Right atrium auricular region (tissue), 2 donors: ENCODE measurements around the gene PTPRK. TPM values are rescaled to one million over a fixed set of nuclear protein-coding genes. Genes with fewer than 3 reads are reported as not detected.
A peak's percentile ranks its signal among the peaks of the same experiment; 100 is the strongest.

ENCODE experiments used
- DNase-seq: peaks from one replicate; pipeline ENCODE4 v3.0.0-alpha.2; 2019; ENCODE audit warnings: low spot score
- H3K27ac ChIP-seq, 2 donors: fragments of 200-600 bp; sonication (generic); 1 replicate in 1 of 2; 2 replicates in 1 of 2; pipeline ENCODE4 v1.5.1; 2016 to 2019
- H3K27me3 ChIP-seq, 2 donors: fragments of 200-600 bp; sonication (generic); one replicate each; pipeline versions ENCODE4 v1.5.1 to v1.6.0; 2017 to 2019
- H3K36me3 ChIP-seq: fragments of 200-600 bp; sonication (generic); one replicate; pipeline ENCODE4 v1.5.1; 2016
- H3K4me1 ChIP-seq, 2 donors: fragments of 200-600 bp; sonication (generic); one replicate each; pipeline versions ENCODE4 v1.5.1 to v1.6.0; 2017 to 2019
- H3K4me3 ChIP-seq, 2 donors: fragments of 200-600 bp; sonication (generic); 1 replicate in 1 of 2; 2 replicates in 1 of 2; pipeline ENCODE4 v1.5.1; 2017 to 2019; ENCODE audit warnings: mild to moderate bottlenecking in 1 of 2, moderate library complexity in 1 of 2
- H3K9me3 ChIP-seq, 2 donors: fragments of 200-600 bp; sonication (generic); one replicate each; pipeline ENCODE4 v1.5.1; 2019
- total RNA-seq, 2 donors: library from RNA; depleted of rRNA; stranded (reverse); fragments of >200 nt; gene quantifications; one replicate each; pipeline ENCODE4 v1.1.0, GENCODE V29; 2016
- TF ChIP-seq, protein P1 (sequence below), 2 donors: fragments of 200-600 bp; sonication (generic); IDR thresholded peaks; one replicate each; pipeline ENCODE4 v1.5.1; 2019; ENCODE audit warnings: antibody characterized with exemption in 2 of 2

PTPRK gene
- total RNA-seq, 2 donors from 2014 or later = 24.5 to 36.4 TPM

DNA sequence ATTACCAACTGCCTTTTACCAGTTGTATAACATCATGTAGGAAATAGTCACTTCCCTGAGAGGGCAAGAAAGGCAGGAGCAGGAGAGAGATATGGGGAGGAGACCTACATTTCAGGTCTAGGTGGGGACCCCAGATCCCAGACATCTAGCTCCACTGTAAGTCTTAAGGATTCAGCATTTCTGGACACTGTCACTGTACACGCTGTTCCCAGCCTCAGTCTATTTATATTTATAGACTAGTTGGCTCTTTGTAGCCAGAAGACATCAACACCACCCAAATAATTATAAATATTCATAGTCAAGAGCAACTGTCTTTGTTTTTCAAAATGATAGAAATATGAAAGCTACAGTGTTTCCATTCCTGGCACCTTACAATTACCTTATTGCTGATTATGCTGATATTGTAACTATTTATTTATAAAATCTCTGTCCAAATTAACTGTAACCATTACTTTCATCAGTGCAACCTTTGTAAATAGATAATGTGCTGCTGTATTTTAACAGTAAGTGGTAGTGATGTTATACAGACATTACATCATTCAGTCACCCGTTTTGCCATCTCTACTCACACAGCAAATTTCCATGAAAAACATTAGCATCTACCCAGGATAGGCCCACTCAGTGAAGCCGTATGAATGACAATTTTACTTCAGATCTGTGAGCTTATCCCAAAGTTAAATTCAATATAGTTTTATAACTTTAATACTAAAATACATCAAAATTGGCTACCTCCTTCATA is 162.8 kb downstream of the PTPRK start:
- DNase-seq = no peak
- Histone ChIP-seq H3K27ac (peak overlapping the region; percentile 47 to 65), H3K27me3 (no peaks in the 10 kb centered on the region), H3K9me3 (no peaks in the 10 kb centered on the region), H3K36me3 (no peaks in the 10 kb centered on the region), H3K4me3 (no peak overlapping the region), H3K4me1 (peaks cover 0 to 30% of the 10 kb centered on the region in 2 donors)
- TF ChIP-seq, protein P1, sequence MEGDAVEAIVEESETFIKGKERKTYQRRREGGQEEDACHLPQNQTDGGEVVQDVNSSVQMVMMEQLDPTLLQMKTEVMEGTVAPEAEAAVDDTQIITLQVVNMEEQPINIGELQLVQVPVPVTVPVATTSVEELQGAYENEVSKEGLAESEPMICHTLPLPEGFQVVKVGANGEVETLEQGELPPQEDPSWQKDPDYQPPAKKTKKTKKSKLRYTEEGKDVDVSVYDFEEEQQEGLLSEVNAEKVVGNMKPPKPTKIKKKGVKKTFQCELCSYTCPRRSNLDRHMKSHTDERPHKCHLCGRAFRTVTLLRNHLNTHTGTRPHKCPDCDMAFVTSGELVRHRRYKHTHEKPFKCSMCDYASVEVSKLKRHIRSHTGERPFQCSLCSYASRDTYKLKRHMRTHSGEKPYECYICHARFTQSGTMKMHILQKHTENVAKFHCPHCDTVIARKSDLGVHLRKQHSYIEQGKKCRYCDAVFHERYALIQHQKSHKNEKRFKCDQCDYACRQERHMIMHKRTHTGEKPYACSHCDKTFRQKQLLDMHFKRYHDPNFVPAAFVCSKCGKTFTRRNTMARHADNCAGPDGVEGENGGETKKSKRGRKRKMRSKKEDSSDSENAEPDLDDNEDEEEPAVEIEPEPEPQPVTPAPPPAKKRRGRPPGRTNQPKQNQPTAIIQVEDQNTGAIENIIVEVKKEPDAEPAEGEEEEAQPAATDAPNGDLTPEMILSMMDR (IDR thresholded peaks at IDR 0.05) = no peak

- TF ChIP-seq, protein P1 (IDR thresholded peaks at IDR 0.05) = no peak
- DNase-seq = no peak
- Histone ChIP-seq H3K4me3 (no peak overlapping the region), H3K9me3 (no peaks in the 10 kb centered on the region), H3K4me1 (peaks cover 0 to 14% of the 10 kb centered on the region in 2 donors), H3K27me3 (no peaks in the 10 kb centered on the region), H3K36me3 (no peaks in the 10 kb centered on the region), H3K27ac (no peak overlapping the region)
These were observed 168.0 kb downstream of the PTPRK start for GRCh38 chr6:128352366-128352765.

GRCh38 chr6:128351255-128351514 is 169.2 kb downstream of the PTPRK start:
- H3K9me3 ChIP-seq = no peaks in the 10 kb centered on the region
- TF ChIP-seq, protein P1 (IDR thresholded peaks at IDR 0.05) = no peak
- H3K36me3 ChIP-seq = no peaks in the 10 kb centered on the region
- no peak overlapping the region for H3K4me3 ChIP-seq
- H3K27ac ChIP-seq = no peak overlapping the region
- DNase-seq = no peak
- no peaks in the 10 kb centered on the region for H3K27me3 ChIP-seq
- peaks cover 0 to 12% of the 10 kb centered on the region in 2 donors for H3K4me1 ChIP-seq

- H3K27me3 ChIP-seq = no peaks in the 10 kb centered on the region
- no peak for DNase-seq
- no peak overlapping the region for H3K27ac ChIP-seq
- no peaks in the 10 kb centered on the region for H3K9me3 ChIP-seq
- no peaks in the 10 kb centered on the region for H3K36me3 ChIP-seq
- H3K4me1 ChIP-seq = peaks cover 0 to 12% of the 10 kb centered on the region in 2 donors
- no peak overlapping the region for H3K4me3 ChIP-seq
- TF ChIP-seq, protein P1 (IDR thresholded peaks at IDR 0.05) = no peak
These were observed 169.8 kb downstream of the PTPRK start for GRCh38 chr6:128350416-128351254.

- peaks cover 0 to 12% of the 10 kb centered on the region in 2 donors for H3K4me1 ChIP-seq
- TF ChIP-seq, protein P1 (IDR thresholded peaks at IDR 0.05) = no peak
These were observed 173.3 kb downstream of the PTPRK start for GRCh38 chr6:128347123-128347522.

More at GRCh38 chr6:128347123-128347522, 173.3 kb downstream of the PTPRK start:
- no peaks in the 10 kb centered on the region for H3K27me3 ChIP-seq
- no peak for DNase-seq
- no peaks in the 10 kb centered on the region for H3K36me3 ChIP-seq
- H3K27ac ChIP-seq = no peak overlapping the region
- H3K9me3 ChIP-seq = no peaks in the 10 kb centered on the region
- no peak overlapping the region for H3K4me3 ChIP-seq
